Astrocyte (in vitro differentiated cells and primary cell): ENCODE results near the gene SPP1. TPM values are rescaled to one million over a fixed set of nuclear protein-coding genes. Genes with fewer than 3 reads are reported as not detected.

Experiments used
- DNase-seq: peaks from one replicate; pipeline ENCODE4 v3.0.0-alpha.2; 2010; ENCODE audit warnings: low read depth
- FAIRE-seq: peaks from 2 replicates; lab custom pipeline; 2011; peaks lifted over from hg19 to GRCh38; lab: Jason Lieb, UNC
- H2AFZ ChIP-seq: 2 replicates; pipeline ENCODE4 v1.6.0; 2012; ENCODE audit warnings: low read depth, low read length, inconsistent platforms
- H3K27ac ChIP-seq: 2 replicates; pipeline ENCODE4 v1.5.1; 2011; ENCODE audit warnings: low read depth, low read length, inconsistent platforms
- H3K27me3 ChIP-seq: 2 replicates; pipeline ENCODE4 v1.6.0; 2011; ENCODE audit warnings: low read length, inconsistent platforms; ENCODE audit not compliant: insufficient read depth
- H3K36me3 ChIP-seq: 2 replicates; pipeline ENCODE4 v1.5.1; 2011; ENCODE audit warnings: low read length, inconsistent platforms; ENCODE audit not compliant: insufficient read depth
- H3K4me1 ChIP-seq: 2 replicates; pipeline ENCODE4 v1.5.1; 2011; ENCODE audit warnings: low read length, inconsistent platforms; ENCODE audit not compliant: insufficient read depth
- H3K4me2 ChIP-seq: 2 replicates; pipeline ENCODE4 v1.6.0; 2012; ENCODE audit warnings: low read length, inconsistent platforms
- H3K4me3 ChIP-seq: 2 replicates; pipeline ENCODE4 v1.5.1; 2011; ENCODE audit warnings: low read depth, mild to moderate bottlenecking, low read length, inconsistent platforms; ENCODE audit not compliant: insufficient read depth
- H3K79me2 ChIP-seq: 2 replicates; pipeline ENCODE4 v1.6.0; 2012; ENCODE audit warnings: mild to moderate bottlenecking, low read length, inconsistent platforms; ENCODE audit not compliant: insufficient read depth
- H3K9ac ChIP-seq: 2 replicates; pipeline ENCODE4 v1.6.0; 2012; ENCODE audit warnings: mild to moderate bottlenecking, low read length, inconsistent platforms
- H3K9me3 ChIP-seq: 2 replicates; pipeline ENCODE4 v1.5.1; 2012; ENCODE audit warnings: low read depth, mild to moderate bottlenecking, low read length, inconsistent platforms; ENCODE audit not compliant: insufficient read depth
- H4K20me1 ChIP-seq: 2 replicates; pipeline ENCODE4 v1.6.0; 2012; ENCODE audit warnings: low read length, inconsistent platforms; ENCODE audit not compliant: insufficient read depth
- H3K27ac Mint-ChIP-seq: one replicate; pipeline ENCODE4 v1.8.0; 2021; ENCODE audit warnings: mild to moderate bottlenecking, mixed read lengths; ENCODE audit not compliant: unreplicated experiment
- H3K27me3 Mint-ChIP-seq: one replicate; pipeline ENCODE4 v1.8.0; 2021; ENCODE audit warnings: low read depth, mixed read lengths; ENCODE audit not compliant: unreplicated experiment
- H3K36me3 Mint-ChIP-seq: one replicate; pipeline ENCODE4 v1.8.0; 2021; ENCODE audit warnings: low read depth, mixed read lengths; ENCODE audit not compliant: unreplicated experiment
- H3K4me1 Mint-ChIP-seq: one replicate; pipeline ENCODE4 v1.8.0; 2021; ENCODE audit warnings: low read depth, mixed read lengths; ENCODE audit not compliant: unreplicated experiment
- H3K4me3 Mint-ChIP-seq: one replicate; pipeline ENCODE4 v1.8.0; 2021; ENCODE audit warnings: mild to moderate bottlenecking, moderate library complexity, mixed read lengths; ENCODE audit not compliant: unreplicated experiment
- H3K9me3 Mint-ChIP-seq: one replicate; pipeline ENCODE4 v1.8.0; 2021; ENCODE audit warnings: mild to moderate bottlenecking, mixed read lengths; ENCODE audit not compliant: unreplicated experiment
- CTCF ChIP-seq: IDR thresholded peaks from 2 replicates; pipeline ENCODE4 v1.5.1; 2011; ENCODE audit warnings: low read depth, mild to moderate bottlenecking, inconsistent platforms, low read length, moderate library complexity; ENCODE audit not compliant: insufficient read depth
- EZH2 ChIP-seq: IDR thresholded peaks from 2 replicates; pipeline ENCODE4 v1.6.1; 2012; ENCODE audit warnings: mild to moderate bottlenecking, low read length, inconsistent platforms; ENCODE audit not compliant: insufficient read depth
- total RNA-seq: library from RNA; stranded (reverse); gene quantifications from 2 replicates; pipeline ENCODE4 v1.2.1, GENCODE V29; 2021

SPP1 gene
- total RNA-seq, 1 donor from 2014 or later: 217 TPM

GRCh38 chr4:88002786-88003185, 27.3 kb downstream of the SPP1 start:
- DNase-seq (peak; percentile 26), FAIRE-seq (no peak)
- Histone ChIP-seq H3K9me3 (no peaks in the 10 kb centered on the region), H3K27ac (peak overlapping the region; percentile 11), H3K36me3 (no peaks in the 10 kb centered on the region), H3K79me2 (peaks cover 1% of the 10 kb centered on the region), H3K4me2 (no peak overlapping the region), H3K4me3 (no peak overlapping the region), H4K20me1 (no peaks in the 10 kb centered on the region), H3K27me3 (no peaks in the 10 kb centered on the region), H3K9ac (no peak overlapping the region), H3K4me1 (peaks cover 6% of the 10 kb centered on the region), H2AFZ (peak overlapping the region; percentile 9)
- Mint-ChIP-seq H3K4me3 (no peak overlapping the region), H3K27ac (no peak overlapping the region), H3K27me3 (peaks cover 1% of the 10 kb centered on the region), H3K9me3 (no peaks in the 10 kb centered on the region), H3K36me3 (no peaks in the 10 kb centered on the region), H3K4me1 (peaks cover 4% of the 10 kb centered on the region)
- TF ChIP-seq CTCF (no peak), EZH2 (no peak)

GRCh38 chr4:88003261-88003660, 27.7 kb downstream of the SPP1 start:
- Histone ChIP-seq H2AFZ (peak overlapping the region; percentile 9), H3K79me2 (peaks cover 6% of the 10 kb centered on the region), H3K9me3 (no peaks in the 10 kb centered on the region), H3K4me3 (no peak overlapping the region), H3K36me3 (no peaks in the 10 kb centered on the region), H4K20me1 (peaks cover under 1% of the 10 kb centered on the region), H3K4me2 (no peak overlapping the region), H3K27me3 (no peaks in the 10 kb centered on the region), H3K27ac (peak overlapping the region; percentile 11), H3K9ac (no peak overlapping the region), H3K4me1 (peaks cover 6% of the 10 kb centered on the region)
- no peak for TF ChIP-seq CTCF
- TF ChIP-seq EZH2: no peak
- Mint-ChIP-seq H3K9me3 (no peaks in the 10 kb centered on the region), H3K4me1 (peaks cover 4% of the 10 kb centered on the region), H3K27me3 (peaks cover 1% of the 10 kb centered on the region), H3K36me3 (no peaks in the 10 kb centered on the region), H3K27ac (no peak overlapping the region), H3K4me3 (no peak overlapping the region)
- peak; percentile 9 for FAIRE-seq
- no peak for DNase-seq

- no peaks in the 10 kb centered on the region for H3K36me3 Mint-ChIP-seq
- no peaks in the 10 kb centered on the region for H3K36me3 ChIP-seq
- H3K9me3 ChIP-seq: no peaks in the 10 kb centered on the region
- peaks cover 24% of the 10 kb centered on the region for H3K79me2 ChIP-seq
- TF ChIP-seq EZH2 (no peak), CTCF (no peak)
- peaks cover 15% of the 10 kb centered on the region for H3K4me1 ChIP-seq
- no peak overlapping the region for H3K4me3 ChIP-seq
- peaks cover 1% of the 10 kb centered on the region for H3K27me3 Mint-ChIP-seq
- DNase-seq (peak; percentile 26), FAIRE-seq (peak; percentile 76)
- peaks cover 9% of the 10 kb centered on the region for H3K4me1 Mint-ChIP-seq
- peak overlapping the region; percentile 18 for H3K4me2 ChIP-seq
- H3K27ac ChIP-seq: no peak overlapping the region
- no peaks in the 10 kb centered on the region for H3K9me3 Mint-ChIP-seq
- peaks cover 6% of the 10 kb centered on the region for H4K20me1 ChIP-seq
- H3K27ac Mint-ChIP-seq: no peak overlapping the region
- H2AFZ ChIP-seq: no peak overlapping the region
- no peak overlapping the region for H3K9ac ChIP-seq
- no peak overlapping the region for H3K4me3 Mint-ChIP-seq
- no peaks in the 10 kb centered on the region for H3K27me3 ChIP-seq
Observed at GRCh38 chr4:88005076-88005475, 29.6 kb downstream of the SPP1 start.
